GM21529 (cell line): ENCODE measurements around the gene LGMN.

Experiments
- ATAC-seq: cut with Tn5 transposase; IDR thresholded peaks from one replicate; pipeline ENCODE4 v1.9.1; 2021; ENCODE audit not compliant: unreplicated experiment

LGMN gene

GRCh38 chr14:92679246-92679645 lies 69.2 kb downstream of the LGMN start:
- ATAC-seq: no peak

GRCh38 chr14:92678766-92679165 lies 69.7 kb downstream of the LGMN start:
- no peak for ATAC-seq

- no peak for ATAC-seq
These were observed 70.5 kb downstream of the LGMN start for GRCh38 chr14:92677955-92678354.

- peak; percentile 77 for ATAC-seq
These were observed 71.2 kb downstream of the LGMN start for GRCh38 chr14:92677087-92677668.

GRCh38 chr14:92676403-92677086 lies 71.9 kb downstream of the LGMN start:
- ATAC-seq: no peak

GRCh38 chr14:92675976-92676375 lies 72.5 kb downstream of the LGMN start:
- no peak for ATAC-seq

GRCh38 chr14:92675421-92675820 lies 73.0 kb downstream of the LGMN start:
- ATAC-seq: no peak

GRCh38 chr14:92673601-92674150 lies 74.8 kb downstream of the LGMN start:
- no peak for ATAC-seq

- no peak for ATAC-seq
These were observed 77.6 kb downstream of the LGMN start for GRCh38 chr14:92670643-92671366.

GRCh38 chr14:92670160-92670559 lies 78.3 kb downstream of the LGMN start:
- peak; percentile 44 for ATAC-seq

- ATAC-seq: peak; percentile 66
These were observed 80.0 kb downstream of the LGMN start for GRCh38 chr14:92668276-92668973.

- ATAC-seq: no peak
These were observed 82.2 kb downstream of the LGMN start for GRCh38 chr14:92666251-92666650.

- ATAC-seq: no peak
These were observed 82.7 kb downstream of the LGMN start for GRCh38 chr14:92665661-92666110.

- ATAC-seq: no peak
These were observed 85.4 kb downstream of the LGMN start for GRCh38 chr14:92663049-92663448.

GRCh38 chr14:92660571-92660970 lies 87.9 kb downstream of the LGMN start:
- no peak for ATAC-seq

- peak; percentile 51 for ATAC-seq
These were observed 88.5 kb downstream of the LGMN start for GRCh38 chr14:92659765-92660561.

- no peak for ATAC-seq
These were observed 89.7 kb downstream of the LGMN start for GRCh38 chr14:92658684-92659083.

- ATAC-seq: no peak
These were observed 90.3 kb downstream of the LGMN start for GRCh38 chr14:92658160-92658559.

- no peak for ATAC-seq
These were observed 90.8 kb downstream of the LGMN start for GRCh38 chr14:92657457-92658142.
